GM23338 (cell line): ENCODE measurements around the gene KYNU. TPM values are rescaled to one million over a fixed set of nuclear protein-coding genes. Genes with fewer than 3 reads are reported as not detected.

Experiments
- ATAC-seq: fragments of 200-7000 bp; cut with Tn5 transposase; 3 replicates; pipeline ENCODE4 v1.9.1; 2020
- DNase-seq: peaks from one replicate; pipeline ENCODE4 v3.0.0-alpha.2; 2015; ENCODE audit warnings: low spot score
- H2AFZ ChIP-seq: fragments of 200-600 bp; sonication (generic); 2 replicates; pipeline ENCODE4 v1.8.0; 2016; ENCODE audit warnings: antibody characterized with exemption, mild to moderate bottlenecking, moderate library complexity
- H3F3A ChIP-seq: fragments of 200-600 bp; sonication (generic); replicated peaks from 2 replicates; pipeline ENCODE4 v1.8.0; 2017; ENCODE audit warnings: antibody characterized with exemption, mixed run types, low read depth
- H3K27ac ChIP-seq: fragments of 200-600 bp; sonication (generic); 2 replicates; pipeline ENCODE4 v1.6.1; 2016; ENCODE audit warnings: low read depth
- H3K27me3 ChIP-seq: fragments of 200-600 bp; sonication (generic); 2 replicates; pipeline ENCODE4 v1.8.0; 2016; ENCODE audit warnings: mild to moderate bottlenecking, mixed run types, moderate library complexity; ENCODE audit not compliant: insufficient read depth
- H3K36me3 ChIP-seq: fragments of 200-600 bp; sonication (generic); 2 replicates; pipeline ENCODE4 v1.8.0; 2016; ENCODE audit warnings: mild to moderate bottlenecking; ENCODE audit not compliant: insufficient read depth
- H3K4me1 ChIP-seq: fragments of 200-600 bp; sonication (generic); 2 replicates; pipeline ENCODE4 v1.8.0; 2016; ENCODE audit warnings: mild to moderate bottlenecking, moderate library complexity; ENCODE audit not compliant: insufficient read depth
- H3K4me2 ChIP-seq: fragments of 200-600 bp; sonication (generic); 2 replicates; pipeline ENCODE4 v1.7.1; 2017; ENCODE audit warnings: mixed run types
- H3K4me3 ChIP-seq: fragments of 200-600 bp; sonication (generic); 2 replicates; pipeline ENCODE4 v1.6.1; 2016; ENCODE audit warnings: mixed run types
- H3K79me2 ChIP-seq: fragments of 200-600 bp; sonication (generic); replicated peaks from 2 replicates; pipeline ENCODE4 v1.8.0; 2017; ENCODE audit warnings: mild to moderate bottlenecking; ENCODE audit not compliant: insufficient read depth
- H3K9me2 ChIP-seq: fragments of 200-600 bp; sonication (generic); 2 replicates; pipeline ENCODE4 v1.8.0; 2017; ENCODE audit not compliant: insufficient read depth
- H4K20me1 ChIP-seq: fragments of 200-600 bp; sonication (generic); replicated peaks from 2 replicates; pipeline ENCODE4 v1.8.0; 2017; ENCODE audit warnings: mild to moderate bottlenecking; ENCODE audit not compliant: insufficient read depth
- H3K27ac Mint-ChIP-seq: 2 replicates; pipeline ENCODE4 v1.8.0; 2020; ENCODE audit warnings: inconsistent platforms, mild to moderate bottlenecking, moderate library complexity, mixed read lengths
- H3K27me3 Mint-ChIP-seq: 3 replicates; pipeline ENCODE4 v1.8.0; 2022; ENCODE audit warnings: low read depth, mild to moderate bottlenecking, moderate library complexity, mixed read lengths, inconsistent platforms; ENCODE audit not compliant: insufficient read depth, poor library complexity
- H3K36me3 Mint-ChIP-seq: 3 replicates; pipeline ENCODE4 v1.8.0; 2021; ENCODE audit warnings: low read depth, mild to moderate bottlenecking, inconsistent platforms, moderate library complexity, mixed read lengths
- H3K4me1 Mint-ChIP-seq: 3 replicates; pipeline ENCODE4 v1.8.0; 2020; ENCODE audit warnings: mild to moderate bottlenecking, inconsistent platforms, mixed read lengths
- H3K4me3 Mint-ChIP-seq: 3 replicates; pipeline ENCODE4 v1.8.0; 2021; ENCODE audit warnings: moderate library complexity, mild to moderate bottlenecking, inconsistent platforms, mixed read lengths
- H3K9me3 Mint-ChIP-seq: 3 replicates; pipeline ENCODE4 v1.8.0; 2020; ENCODE audit warnings: moderate library complexity, mild to moderate bottlenecking, inconsistent platforms, mixed read lengths
- CREB1 ChIP-seq: fragments of 250-450 bp; sonication (Bioruptor Pico); IDR thresholded peaks from 2 replicates; pipeline ENCODE4 v1.5.0; 2020; ENCODE audit warnings: low read depth, mild to moderate bottlenecking, moderate library complexity
- CTCF ChIP-seq, 2 experiments: fragments of 200-600 bp in 1 of 2; sonication (generic) in 1 of 2; conservative IDR thresholded peaks; 2 replicates each; pipeline versions ENCODE4 v1.5.1 to v1.6.1; 2016 to 2017; ENCODE audit warnings: antibody characterized with exemption in 2 of 2, low read depth in 2 of 2, mild to moderate bottlenecking in 2 of 2, moderate library complexity in 1 of 2
- ETS1 ChIP-seq: IDR thresholded peaks from 2 replicates; pipeline ENCODE4 v1.6.1; 2016; ENCODE audit warnings: antibody characterized with exemption
- EZH2 ChIP-seq: fragments of 200-600 bp; sonication (generic); IDR thresholded peaks from one replicate; pipeline ENCODE4 v1.8.0; 2017; ENCODE audit warnings: antibody characterized with exemption, mild to moderate bottlenecking, low read depth; ENCODE audit not compliant: unreplicated experiment
- EZH2phosphoT487 ChIP-seq: fragments of 200-600 bp; sonication (generic); IDR thresholded peaks from one replicate; pipeline ENCODE4 v1.8.1; 2018; ENCODE audit warnings: antibody characterized with exemption; ENCODE audit not compliant: unreplicated experiment
- JUNB ChIP-seq: IDR thresholded peaks from one replicate; pipeline ENCODE4 v1.6.1; 2016; ENCODE audit warnings: antibody characterized with exemption; ENCODE audit not compliant: unreplicated experiment
- NANOG ChIP-seq: IDR thresholded peaks from 2 replicates; pipeline ENCODE4 v1.6.1; 2016; ENCODE audit warnings: antibody characterized with exemption, borderline replicate concordance
- POLR2AphosphoS5 ChIP-seq: IDR thresholded peaks from 2 replicates; pipeline ENCODE4 v1.6.1; 2016; ENCODE audit warnings: antibody characterized with exemption, low read depth
- STAT1 ChIP-seq: IDR thresholded peaks from one replicate; pipeline ENCODE4 v1.6.1; 2016; ENCODE audit warnings: antibody characterized with exemption; ENCODE audit not compliant: unreplicated experiment
- ZNF114 ChIP-seq: fragments of 250-450 bp; sonication (Bioruptor Pico); IDR thresholded peaks from 2 replicates; pipeline ENCODE4 v1.5.0; 2020; ENCODE audit warnings: mild to moderate bottlenecking, moderate library complexity
- ZNF331 ChIP-seq: fragments of 250-450 bp; sonication (Bioruptor Pico); IDR thresholded peaks from 2 replicates; pipeline ENCODE4 v1.5.0; 2020; ENCODE audit warnings: low read depth, mild to moderate bottlenecking, moderate library complexity
- ZNF462 ChIP-seq: fragments of 250-450 bp; sonication (Bioruptor Pico); IDR thresholded peaks from 2 replicates; pipeline ENCODE4 v1.5.0; 2020; ENCODE audit warnings: mild to moderate bottlenecking, moderate library complexity
- polyA plus RNA-seq: library from polyadenylated mRNA; unstranded; fragments of >200 nt; fragmentation: Nextera tagmentation; extraction: Ambion mirVana; gene quantifications from 2 replicates; pipeline ENCODE4 v1.2.1, GENCODE V29; 2016
- total RNA-seq: library from RNA; depleted of rRNA; stranded (reverse); fragments of >200 nt; shearing (Covaris generic); gene quantifications from 2 replicates; pipeline ENCODE4 v1.2.3, GENCODE V29; 2014

Gene KYNU
- total and polyA plus RNA-seq, 2 experiments from 2014 or later: 0.03 to 0.21 TPM

- H3F3A ChIP-seq: no peaks in the 10 kb centered on the region
- no peaks in the 10 kb centered on the region for H3K9me2 ChIP-seq
- H3K4me2 ChIP-seq: no peak overlapping the region
- no peak overlapping the region for H3K4me3 Mint-ChIP-seq
- H3K4me1 Mint-ChIP-seq: peaks cover 9% of the 10 kb centered on the region; the same call in 1 of the 3 replicates
- H3K27ac ChIP-seq: no peak overlapping the region
- no peaks in the 10 kb centered on the region for H3K79me2 ChIP-seq
- no peak overlapping the region for H3K4me3 ChIP-seq
- H3K27me3 ChIP-seq: no peaks in the 10 kb centered on the region
- peaks cover 4% of the 10 kb centered on the region for H3K27me3 Mint-ChIP-seq
- ATAC-seq: no peak
- H3K36me3 Mint-ChIP-seq: peaks cover 4% of the 10 kb centered on the region; the same call in 2 of the 3 replicates
- DNase-seq: no peak
- peaks cover 7% of the 10 kb centered on the region; the same call in 2 of the 3 replicates for H3K9me3 Mint-ChIP-seq
- H3K4me1 ChIP-seq: no peaks in the 10 kb centered on the region
- TF ChIP-seq STAT1 (no peak), NANOG (no peak), ZNF331 (CRISPR knock-in tag) (no peak), ZNF462 (no peak), CREB1 (CRISPR knock-in tag) (no peak), ZNF114 (CRISPR knock-in tag) (no peak), ETS1 (no peak), EZH2 (no peak), CTCF (conservative IDR thresholded peaks at IDR 0.05; ENCODE audit: low read depth in 2 of 2) (no peak), POLR2AphosphoS5 (no peak), EZH2phosphoT487 (no peak), JUNB (no peak)
- H2AFZ ChIP-seq: no peak overlapping the region
- no peaks in the 10 kb centered on the region for H3K36me3 ChIP-seq
- no peak overlapping the region for H3K27ac Mint-ChIP-seq
- no peaks in the 10 kb centered on the region for H4K20me1 ChIP-seq
These were observed 1.7 kb downstream of the KYNU start for GRCh38 chr2:142879151-142879550.
